HepG2 (cell line): ENCODE data around the gene DOK1. TPM values are rescaled to one million over a fixed set of nuclear protein-coding genes. Genes with fewer than 3 reads are reported as not detected.

Experiments used
- ATAC-seq: fragments of 200-7000 bp; cut with Tn5 transposase; 3 replicates; pipeline ENCODE4 v1.9.1; 2020; ENCODE audit warnings: mild to moderate bottlenecking, moderate library complexity
- BruUV-seq: library from RNA; stranded (reverse); fragments of 400-500 nt; replicated peaks from 2 replicates; lab custom pipeline; 2021; lab: Mats Ljungman, UMichigan
- CTCF ChIA-PET: fragments of 300-600 bp; formaldehyde crosslinking; extraction: SDS; loops from one replicate; lab custom pipeline; 2021; ENCODE audit warnings: low total read pairs, inconsistent platforms, low intra/inter-chr PET ratio; lab: Yijun Ruan, JAX
- POLR2A ChIA-PET: fragments of 350-600 bp; sonication (Branson Sonifier 250); formaldehyde crosslinking; loops from one replicate; lab custom pipeline; 2020; ENCODE audit warnings: antibody characterized with exemption, inconsistent platforms; lab: Yijun Ruan, JAX
- DNase-seq: peaks from one replicate; pipeline ENCODE4 v3.0.0-alpha.2; 2015; ENCODE audit warnings: low spot score
- FAIRE-seq: peaks from 3 replicates; lab custom pipeline; 2011; peaks lifted over from hg19 to GRCh38; lab: Jason Lieb, UNC
- H2AFZ ChIP-seq: one replicate; pipeline ENCODE4 v1.6.1; 2011; ENCODE audit warnings: low read length, inconsistent platforms
- H3K27ac ChIP-seq: fragments of 300-600 bp; 3 replicates; pipeline ENCODE4 v1.8.0; 2011; ENCODE audit warnings: mixed run types, mild to moderate bottlenecking, mixed read lengths, low read length, inconsistent platforms; ENCODE audit not compliant: insufficient read depth; ENCODE audit errors: extremely low read length
- H3K27me3 ChIP-seq, 2 experiments: fragments of 200-600 bp in 1 of 2; 2 replicates in 1 of 2; 3 replicates in 1 of 2; pipeline versions ENCODE4 v1.6.0 to v1.8.0; 2011; ENCODE audit warnings: low read length in 2 of 2, mild to moderate bottlenecking in 2 of 2, moderate library complexity in 2 of 2, inconsistent platforms in 1 of 2; ENCODE audit not compliant: insufficient read depth in 2 of 2, control insufficient read depth in 1 of 2
- H3K36me3 ChIP-seq, 2 experiments: fragments of 200-600 bp in 1 of 2; replicated peaks in 1 of 2; 2 replicates in 1 of 2; 3 replicates in 1 of 2; pipeline versions ENCODE4 v1.5.1 to v1.8.0; 2011; ENCODE audit warnings: low read length in 2 of 2, inconsistent platforms in 1 of 2; ENCODE audit not compliant: insufficient read depth in 2 of 2, control insufficient read depth in 1 of 2
- H3K4me1 ChIP-seq: 2 replicates; pipeline ENCODE4 v1.5.1; 2012; ENCODE audit warnings: low read length, inconsistent platforms; ENCODE audit not compliant: insufficient read depth
- H3K4me2 ChIP-seq: 2 replicates; pipeline ENCODE4 v1.6.0; 2011; ENCODE audit warnings: low read depth, low read length, inconsistent platforms
- H3K4me3 ChIP-seq, 3 experiments: fragments of 200-600 bp in 1 of 3; sonication (generic), shearing (Covaris generic) in 1 of 3; replicated peaks in 1 of 3; 2 replicates each; pipeline ENCODE4 v1.5.1; 2011 to 2016; ENCODE audit warnings: low read length in 3 of 3, inconsistent platforms in 2 of 3, low read depth in 2 of 3, mild to moderate bottlenecking in 2 of 3, control low read depth in 1 of 3, mixed read lengths in 1 of 3; ENCODE audit not compliant: insufficient read depth in 1 of 3
- H3K79me2 ChIP-seq: one replicate; pipeline ENCODE4 v1.6.1; 2011; ENCODE audit warnings: low read length, inconsistent platforms; ENCODE audit not compliant: insufficient read depth
- H3K9ac ChIP-seq: 2 replicates; pipeline ENCODE4 v1.6.0; 2011; ENCODE audit warnings: mild to moderate bottlenecking, low read depth, low read length, inconsistent platforms; ENCODE audit not compliant: insufficient read depth
- H3K9me3 ChIP-seq: 2 replicates; pipeline ENCODE4 v1.5.1; 2012; ENCODE audit warnings: mild to moderate bottlenecking, low read length
- H4K20me1 ChIP-seq: 2 replicates; pipeline ENCODE4 v1.6.0; 2011; ENCODE audit warnings: inconsistent platforms, mild to moderate bottlenecking, low read length, moderate library complexity; ENCODE audit not compliant: insufficient read depth
- BCL6 ChIP-seq: IDR thresholded peaks from 2 replicates; pipeline ENCODE4 v1.6.1; 2016; ENCODE audit warnings: missing genetic modification reagents, missing compliant biosample characterization
- DMAP1 ChIP-seq: IDR thresholded peaks from 2 replicates; pipeline ENCODE4 v1.6.1; 2016
- ELK4 ChIP-seq: sonication (generic); formaldehyde crosslinking; IDR thresholded peaks from 2 replicates; pipeline ENCODE4 v1.9.0; 2021; ENCODE audit warnings: missing genetic modification reagents, borderline replicate concordance
- FLYWCH1 ChIP-seq: sonication (generic); formaldehyde crosslinking; IDR thresholded peaks from 2 replicates; pipeline ENCODE4 v1.8.1; 2023; ENCODE audit warnings: mild to moderate bottlenecking, missing genetic modification reagents
- KDM5B ChIP-seq: sonication (generic); formaldehyde crosslinking; IDR thresholded peaks from 2 replicates; pipeline ENCODE4 v1.4.0; 2020; ENCODE audit warnings: missing genetic modification reagents, mild to moderate bottlenecking, borderline replicate concordance
- ZNF34 ChIP-seq: sonication (generic); formaldehyde crosslinking; IDR thresholded peaks from 2 replicates; pipeline ENCODE4 v1.4.0; 2020; ENCODE audit warnings: mild to moderate bottlenecking, missing genetic modification reagents, borderline replicate concordance
- ZNF543 ChIP-seq: sonication (generic); formaldehyde crosslinking; IDR thresholded peaks from 2 replicates; pipeline ENCODE4 v1.4.0; 2020; ENCODE audit warnings: mild to moderate bottlenecking, missing genetic modification reagents
- ZNF605 ChIP-seq: sonication (generic); formaldehyde crosslinking; IDR thresholded peaks from 2 replicates; pipeline ENCODE4 v1.8.0; 2022; ENCODE audit warnings: mild to moderate bottlenecking, missing genetic modification reagents
- ZNF816 ChIP-seq: sonication (generic); formaldehyde crosslinking; IDR thresholded peaks from 2 replicates; pipeline ENCODE4 v1.8.0; 2022; ENCODE audit warnings: missing genetic modification reagents, mild to moderate bottlenecking, borderline replicate concordance
- WGBS: methylation state at CpG from one replicate; pipeline ENCODE4 v1.1.6; 2017; ENCODE audit warnings: low lambda C conversion rate; 5-methylcytosine and 5-hydroxymethylcytosine counted together
- in situ Hi-C: cut with HindIII; loops from 2 replicates; pipeline ENCODE4 v1.10.0; 2017; ENCODE audit warnings: low pct_unique_long_range_greater_than_20kb; ENCODE audit not compliant: extremely low pct_ligation_motif_present
- intact Hi-C: fragments of 100-400 bp; cut with micrococcal nuclease; formaldehyde crosslinking; loops from one replicate; pipeline ENCODE4 v1.10.0; 2022; ENCODE audit not compliant: unreplicated experiment
- polyA plus RNA-seq, 8 experiments: library from polyadenylated mRNA; depleted of rRNA in 3 of 8; stranded (reverse) in 7 of 8; unstranded in 1 of 8; fragments of >200 nt; fragmentation: Illumina TruSeq in 4 of 8; extraction: Trizol in 4 of 8; gene quantifications; 2 replicates each; pipeline versions ENCODE4 v1.2.1 to v1.2.3, GENCODE V29; 2011 to 2016; ENCODE audit warnings: low read depth in 4 of 8, missing spikeins in 1 of 8, mixed read lengths in 1 of 8; ENCODE audit not compliant: insufficient read depth in 1 of 8
- total RNA-seq, 5 experiments: library from RNA; depleted of rRNA; stranded (reverse); fragments of >200 nt; fragmentation: Illumina TruSeq; extraction: Trizol; gene quantifications; 2 replicates each; pipeline ENCODE4 v1.2.3, GENCODE V29; 2016; ENCODE audit warnings: low read depth in 1 of 5

The DOK1 gene
- total and polyA plus RNA-seq, 2 of the 13 experiments (the other 11 are each of a cell fraction or from before 2014, with no cell fraction given), result 0.53 to 0.74 TPM

GRCh38 chr2:74546004-74546403, 8.5 kb upstream of the DOK1 start:
- H3K4me2 ChIP-seq, result no peak overlapping the region
- no peak overlapping the region for H3K27ac ChIP-seq
- BruUV-seq, result no TSS peak
- WGBS, result 27% methylated on average over 3 of the region's 3 CpGs
- peaks cover 0 to 27% of the 10 kb centered on the region in 2 experiments; a peak in 2 of 5 replicates for H3K27me3 ChIP-seq
- H4K20me1 ChIP-seq, result no peaks in the 10 kb centered on the region
- CTCF ChIA-PET, result no interaction called here
- no peak for FAIRE-seq
- no peaks in the 10 kb centered on the region for H3K9me3 ChIP-seq
- ATAC-seq, result no peak
- no peak overlapping the region for H2AFZ ChIP-seq
- POLR2A ChIA-PET, result no interaction called here
- peaks cover 24% of the 10 kb centered on the region for H3K4me1 ChIP-seq
- in situ Hi-C loops, result no loop called here
- H3K9ac ChIP-seq, result no peak overlapping the region
- no peak for TF ChIP-seq DMAP1 (CRISPR knock-in tag)
- TF ChIP-seq, all 625 proteins: peak for 0
- H3K4me3 ChIP-seq, result no peak overlapping the region
- intact Hi-C loops, result no loop called here
- DNase-seq, result no peak
- H3K79me2 ChIP-seq, result no peaks in the 10 kb centered on the region
- H3K36me3 ChIP-seq, result no peaks in the 10 kb centered on the region

DNA sequence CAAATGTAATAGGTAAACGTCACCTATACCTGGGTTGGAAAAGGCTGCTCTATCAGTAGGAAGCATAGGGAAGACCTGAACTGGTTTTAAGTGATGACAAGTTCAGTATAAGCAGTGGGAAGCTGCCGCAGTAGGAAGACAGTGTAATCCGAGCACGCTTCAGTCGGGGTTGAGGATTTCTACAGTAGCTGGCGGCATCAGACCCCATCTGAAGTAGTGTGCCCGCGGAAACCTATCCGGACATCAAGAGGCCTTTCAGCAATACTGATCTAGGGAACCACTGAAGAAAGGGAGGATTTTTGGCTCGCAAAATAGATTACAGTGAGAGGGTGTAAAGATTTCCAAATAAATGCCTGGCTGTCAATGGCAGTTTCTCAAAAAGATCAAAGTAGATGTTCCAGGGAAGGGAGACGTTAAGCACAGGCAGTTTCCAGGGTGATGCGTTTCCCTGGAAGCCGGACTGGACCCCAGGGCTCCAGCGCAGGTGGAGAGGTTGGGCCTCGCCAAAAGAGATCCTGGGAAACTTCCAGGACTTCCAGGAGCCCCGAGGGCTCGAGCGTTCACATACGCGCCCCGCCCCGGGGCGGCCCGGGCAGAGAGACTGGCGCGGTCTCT, 6.1 kb upstream of the DOK1 start:
- FAIRE-seq, result no peak
- H3K4me3 ChIP-seq, result peak overlapping the region; percentile 33 to 73 (median 56)
- H3K27me3 ChIP-seq, result peaks cover 0 to 27% of the 10 kb centered on the region in 2 experiments; a peak in 2 of 5 replicates
- DNase-seq, result no peak
- no peak for ATAC-seq
- H3K9me3 ChIP-seq, result no peaks in the 10 kb centered on the region
- no peaks in the 10 kb centered on the region for H3K36me3 ChIP-seq
- ChIA-PET POLR2A (no interaction called here), CTCF (no interaction called here)
- in situ Hi-C loops, result no loop called here
- H4K20me1 ChIP-seq, result no peaks in the 10 kb centered on the region
- H2AFZ ChIP-seq, result no peak overlapping the region
- H3K79me2 ChIP-seq, result no peaks in the 10 kb centered on the region
- intact Hi-C loops, result no loop called here
- H3K27ac ChIP-seq, result no peak overlapping the region
- WGBS, result 20% methylated on average over 14 of the region's 26 CpGs
- H3K4me1 ChIP-seq, result peaks cover 48% of the 10 kb centered on the region
- peak overlapping the region; percentile 51 for H3K9ac ChIP-seq
- peak overlapping the region; percentile 74 for H3K4me2 ChIP-seq
- BruUV-seq, result no TSS peak
- TF ChIP-seq ZNF34 (CRISPR knock-in tag) (no peak), ZNF605 (peak; percentile 35; the same call in 1 of the 2 replicates), KDM5B (CRISPR knock-in tag) (peak; percentile 29; the same call in 1 of the 2 replicates), ZNF543 (peak; percentile 23; the same call in 1 of the 2 replicates), FLYWCH1 (0 out of 2 replicates have a peak, but pooled peaks have one; percentile 49), BCL6 (CRISPR knock-in tag) (0 out of 2 replicates have a peak, but pooled peaks have one; percentile 15), ELK4 (CRISPR knock-in tag) (no peak), ZNF816 (no peak)
